PC-9 (cell line): ENCODE data around the gene FAM89B. TPM values are rescaled to one million over a fixed set of nuclear protein-coding genes. Genes with fewer than 3 reads are reported as not detected.

Experiments used
- BruUV-seq: library from RNA; stranded (reverse); fragments of 400-500 nt; replicated peaks from 2 replicates; lab custom pipeline; 2021; lab: Mats Ljungman, UMichigan
- CTCF ChIA-PET: fragments of 300-600 bp; sonication (Branson Sonifier 250); formaldehyde crosslinking; loops from one replicate; lab custom pipeline; 2022; ENCODE audit warnings: antibody characterized with exemption; lab: Charles Lee
- POLR2A ChIA-PET: fragments of 300-600 bp; sonication (Branson Sonifier 250); formaldehyde crosslinking; loops from one replicate; lab custom pipeline; 2022; ENCODE audit warnings: antibody characterized with exemption; ENCODE audit not compliant: unreplicated experiment; lab: Charles Lee
- DNase-seq, 2 experiments: peaks; one replicate each; pipeline versions ENCODE4 v3.0.0 to v3.0.0-alpha.2; 2015 to 2022; ENCODE audit warnings: mixed read lengths in 1 of 2
- H2AFZ ChIP-seq: fragments of 200-600 bp; sonication (generic); 2 replicates; pipeline ENCODE4 v1.8.1; 2017; ENCODE audit warnings: antibody characterized with exemption
- H3F3A ChIP-seq: fragments of 200-600 bp; sonication (generic); 2 replicates; pipeline ENCODE4 v1.8.1; 2017; ENCODE audit warnings: antibody characterized with exemption, mild to moderate bottlenecking, low read depth; ENCODE audit not compliant: insufficient read depth
- H3K27ac ChIP-seq: fragments of 200-600 bp; sonication (generic); 2 replicates; pipeline ENCODE4 v1.6.1; 2016; ENCODE audit warnings: mixed run types
- H3K27me3 ChIP-seq: fragments of 200-600 bp; sonication (generic); 2 replicates; pipeline ENCODE4 v1.6.1; 2016; ENCODE audit warnings: low read depth, mixed run types; ENCODE audit not compliant: insufficient read depth
- H3K36me3 ChIP-seq: fragments of 200-600 bp; sonication (generic); 2 replicates; pipeline ENCODE4 v1.6.1; 2016; ENCODE audit warnings: low read depth, mixed run types
- H3K4me1 ChIP-seq: fragments of 200-600 bp; sonication (generic); replicated peaks from 2 replicates; pipeline ENCODE4 v1.6.1; 2016; ENCODE audit warnings: mixed run types; ENCODE audit not compliant: insufficient read depth
- H3K4me2 ChIP-seq: fragments of 200-600 bp; sonication (generic); 2 replicates; pipeline ENCODE4 v1.6.1; 2017; ENCODE audit warnings: mixed run types
- H3K4me3 ChIP-seq: fragments of 200-600 bp; sonication (generic); 2 replicates; pipeline ENCODE4 v1.6.1; 2016; ENCODE audit warnings: mixed run types
- H3K79me2 ChIP-seq: fragments of 200-600 bp; sonication (generic); 2 replicates; pipeline ENCODE4 v1.6.1; 2017; ENCODE audit warnings: low read depth, mixed run types
- H3K9me2 ChIP-seq: fragments of 200-600 bp; sonication (generic); 2 replicates; pipeline ENCODE4 v1.8.1; 2017; ENCODE audit warnings: mild to moderate bottlenecking; ENCODE audit not compliant: insufficient read depth
- H3K9me3 ChIP-seq: fragments of 200-600 bp; sonication (generic); 2 replicates; pipeline ENCODE4 v1.8.1; 2016; ENCODE audit warnings: low read depth; ENCODE audit not compliant: insufficient read depth
- H4K20me1 ChIP-seq: fragments of 200-600 bp; sonication (generic); 2 replicates; pipeline ENCODE4 v1.8.1; 2017; ENCODE audit not compliant: insufficient read depth
- EZH2 ChIP-seq: fragments of 200-600 bp; sonication (generic); IDR thresholded peaks from 2 replicates; pipeline ENCODE4 v1.8.0; 2017; ENCODE audit warnings: antibody characterized with exemption, low read depth
- intact Hi-C: fragments of 100-400 bp; cut with micrococcal nuclease; formaldehyde crosslinking; loops from one replicate; pipeline ENCODE4 v1.10.0; 2022; ENCODE audit not compliant: unreplicated experiment
- total RNA-seq: library from RNA; stranded (reverse); gene quantifications from 2 replicates; pipeline ENCODE4 v1.2.3, GENCODE V29; 2021
- TF ChIP-seq, protein P1 (sequence below): fragments of 200-600 bp; sonication (generic); conservative IDR thresholded peaks from 2 replicates; pipeline ENCODE4 v1.6.1; 2017; ENCODE audit warnings: mixed run types, antibody characterized with exemption, mild to moderate bottlenecking, moderate library complexity

The FAM89B gene
- total RNA-seq, 1 experiment from 2014 or later: 53.3 TPM

DNA sequence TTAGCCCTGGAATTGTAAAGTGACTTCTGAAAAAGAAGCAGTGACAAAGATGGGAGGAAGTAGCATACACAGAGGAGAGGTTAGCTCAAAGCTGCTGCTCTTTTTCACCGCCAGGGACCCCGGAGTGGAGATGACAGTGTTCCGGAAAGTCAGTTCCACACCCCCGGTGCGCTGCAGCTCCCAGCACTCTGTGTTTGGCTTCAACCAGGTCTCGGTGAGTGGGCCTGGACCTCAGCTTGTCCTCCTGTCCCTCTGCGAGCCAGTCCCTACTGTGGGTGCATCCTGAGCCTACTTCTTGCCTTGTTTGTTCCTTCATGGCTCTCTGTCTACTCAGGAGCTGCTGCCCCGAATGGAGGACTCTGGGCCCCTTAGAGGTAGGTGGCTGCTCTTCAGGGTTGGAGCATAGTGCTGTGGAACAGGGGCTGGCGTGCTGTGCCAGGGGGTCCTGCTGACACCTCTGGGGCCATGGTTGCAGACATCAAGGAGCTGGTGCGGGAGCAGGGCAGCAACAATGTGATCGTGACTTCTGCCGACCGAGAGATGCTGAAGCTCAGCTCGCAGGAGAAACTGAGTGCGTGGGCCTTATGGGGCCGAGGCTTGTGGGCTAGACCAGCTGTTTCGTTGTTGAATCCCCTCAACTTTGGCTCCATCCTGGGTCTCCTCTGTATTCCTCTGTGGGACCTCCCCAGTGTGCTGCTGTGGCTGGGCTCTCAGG lies 45.0 kb downstream of the FAM89B start:
- H3K4me1 ChIP-seq: peaks cover 22% of the 10 kb centered on the region; the same call in 1 of the 2 replicates
- no peak overlapping the region for H3K27ac ChIP-seq
- peaks cover 14% of the 10 kb centered on the region for H3F3A ChIP-seq
- no peaks in the 10 kb centered on the region for H3K27me3 ChIP-seq
- no TSS peak for BruUV-seq
- no peaks in the 10 kb centered on the region for H3K9me3 ChIP-seq
- peaks cover 12% of the 10 kb centered on the region for H3K36me3 ChIP-seq
- intact Hi-C loops: loop anchor here (5.0 kb wide), 1 partner anchor 35 kb away; no protein-coding TSS in a partner anchor
- H3K9me2 ChIP-seq: no peaks in the 10 kb centered on the region
- TF ChIP-seq, protein P1, sequence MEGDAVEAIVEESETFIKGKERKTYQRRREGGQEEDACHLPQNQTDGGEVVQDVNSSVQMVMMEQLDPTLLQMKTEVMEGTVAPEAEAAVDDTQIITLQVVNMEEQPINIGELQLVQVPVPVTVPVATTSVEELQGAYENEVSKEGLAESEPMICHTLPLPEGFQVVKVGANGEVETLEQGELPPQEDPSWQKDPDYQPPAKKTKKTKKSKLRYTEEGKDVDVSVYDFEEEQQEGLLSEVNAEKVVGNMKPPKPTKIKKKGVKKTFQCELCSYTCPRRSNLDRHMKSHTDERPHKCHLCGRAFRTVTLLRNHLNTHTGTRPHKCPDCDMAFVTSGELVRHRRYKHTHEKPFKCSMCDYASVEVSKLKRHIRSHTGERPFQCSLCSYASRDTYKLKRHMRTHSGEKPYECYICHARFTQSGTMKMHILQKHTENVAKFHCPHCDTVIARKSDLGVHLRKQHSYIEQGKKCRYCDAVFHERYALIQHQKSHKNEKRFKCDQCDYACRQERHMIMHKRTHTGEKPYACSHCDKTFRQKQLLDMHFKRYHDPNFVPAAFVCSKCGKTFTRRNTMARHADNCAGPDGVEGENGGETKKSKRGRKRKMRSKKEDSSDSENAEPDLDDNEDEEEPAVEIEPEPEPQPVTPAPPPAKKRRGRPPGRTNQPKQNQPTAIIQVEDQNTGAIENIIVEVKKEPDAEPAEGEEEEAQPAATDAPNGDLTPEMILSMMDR: no peak
- no peak for TF ChIP-seq EZH2
- peak overlapping the region; percentile 93 for H3K4me3 ChIP-seq
- ChIA-PET POLR2A (interaction anchor here (0.6 kb wide), 2 partner anchors 49 to 57 kb away, joined by 4 to 8 read pairs; no protein-coding TSS in a partner anchor), CTCF (no interaction called here)
- H3K79me2 ChIP-seq: peaks cover 64% of the 10 kb centered on the region
- H2AFZ ChIP-seq: no peak overlapping the region
- no peak for DNase-seq
- peak overlapping the region; percentile 99 for H3K4me2 ChIP-seq
- H4K20me1 ChIP-seq: peaks cover 51% of the 10 kb centered on the region

DNA sequence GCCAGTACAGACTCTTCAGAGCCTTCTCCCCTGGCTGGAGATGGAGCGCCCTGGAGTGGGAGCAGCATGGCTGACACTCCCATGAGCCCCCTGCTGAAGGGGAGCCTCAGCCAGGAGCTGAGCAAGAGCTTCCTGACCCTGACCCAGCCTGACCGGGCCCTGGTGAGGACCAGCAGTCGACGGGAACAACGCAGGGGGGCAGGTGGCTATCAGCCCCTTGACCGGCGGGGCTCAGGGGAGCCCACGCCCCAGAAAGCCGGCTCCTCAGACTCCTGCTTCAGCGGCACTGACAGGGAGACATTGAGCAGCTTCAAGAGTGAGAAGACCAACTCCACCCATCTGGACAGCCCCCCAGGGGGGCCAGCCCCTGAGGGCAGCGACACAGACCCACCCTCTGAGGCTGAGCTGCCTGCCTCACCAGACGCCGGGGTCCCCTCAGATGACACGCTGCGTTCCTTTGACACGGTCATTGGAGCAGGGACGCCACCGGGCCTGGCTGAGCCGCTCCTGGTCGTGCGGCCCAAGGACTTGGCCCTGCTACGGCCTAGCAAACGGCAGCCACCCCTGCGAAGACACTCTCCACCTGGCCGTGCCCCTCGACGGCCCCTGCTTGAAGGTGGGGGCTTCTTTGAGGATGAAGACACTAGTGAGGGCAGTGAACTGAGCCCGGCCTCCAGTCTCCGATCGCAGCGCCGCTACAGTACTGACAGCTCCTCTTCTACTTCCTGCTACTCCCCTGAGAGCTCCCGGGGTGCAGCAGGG lies 45.8 kb downstream of the FAM89B start:
- Histone ChIP-seq H3K4me2 (no peak overlapping the region), H3K36me3 (peaks cover 13% of the 10 kb centered on the region), H3K27me3 (no peaks in the 10 kb centered on the region), H3K4me3 (no peak overlapping the region), H3K9me3 (no peaks in the 10 kb centered on the region), H3K9me2 (no peaks in the 10 kb centered on the region), H3K27ac (no peak overlapping the region), H3F3A (peaks cover 14% of the 10 kb centered on the region), H2AFZ (no peak overlapping the region), H3K79me2 (peaks cover 55% of the 10 kb centered on the region), H4K20me1 (peaks cover 54% of the 10 kb centered on the region), H3K4me1 (peaks cover 15% of the 10 kb centered on the region; the same call in 1 of the 2 replicates)
- POLR2A ChIA-PET: interaction anchor here (0.7 kb wide), 1 partner anchor 61 kb away, joined by 4 read pairs; no protein-coding TSS in a partner anchor
- TF ChIP-seq EZH2: no peak
- intact Hi-C loops: loop anchor here (5.0 kb wide), 1 partner anchor 34 kb away; no protein-coding TSS in a partner anchor
- DNase-seq: no peak
- no TSS peak for BruUV-seq
- CTCF ChIA-PET: no interaction called here

DNA sequence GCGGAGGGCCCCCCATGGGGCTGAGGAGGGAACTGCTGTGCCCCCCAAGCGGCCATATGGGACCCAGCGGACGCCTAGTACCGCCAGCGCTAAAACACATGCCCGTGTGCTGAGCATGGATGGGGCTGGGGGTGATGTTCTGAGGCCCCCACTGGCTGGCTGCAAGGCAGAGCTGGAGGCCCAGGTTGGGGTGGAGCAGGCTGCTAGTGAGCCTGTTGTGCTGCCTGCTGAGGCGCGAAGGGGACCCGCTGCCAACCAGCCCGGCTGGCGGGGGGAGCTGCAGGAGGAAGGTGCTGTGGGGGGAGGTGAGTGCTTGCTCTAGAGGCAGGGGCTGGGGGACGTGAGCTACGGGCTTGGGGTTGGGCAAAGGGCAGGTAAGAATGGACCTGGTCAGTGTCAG lies 46.4 kb downstream of the FAM89B start:
- no peak overlapping the region for H3K27ac ChIP-seq
- H3K9me2 ChIP-seq: no peaks in the 10 kb centered on the region
- no peak for DNase-seq
- peaks cover 49% of the 10 kb centered on the region for H3K79me2 ChIP-seq
- no peak overlapping the region for H3K4me3 ChIP-seq
- H2AFZ ChIP-seq: no peak overlapping the region
- no peaks in the 10 kb centered on the region for H3K27me3 ChIP-seq
- BruUV-seq: no TSS peak
- peaks cover 56% of the 10 kb centered on the region for H4K20me1 ChIP-seq
- H3K36me3 ChIP-seq: peaks cover 13% of the 10 kb centered on the region
- intact Hi-C loops: loop anchor here (5.0 kb wide), 1 partner anchor 34 kb away; no protein-coding TSS in a partner anchor
- ChIA-PET POLR2A (interaction anchor here (0.7 kb wide), 1 partner anchor 62 kb away, joined by 4 read pairs; no protein-coding TSS in a partner anchor), CTCF (no interaction called here)
- H3K9me3 ChIP-seq: no peaks in the 10 kb centered on the region
- H3K4me1 ChIP-seq: peaks cover 11% of the 10 kb centered on the region; the same call in 1 of the 2 replicates
- H3F3A ChIP-seq: peaks cover 14% of the 10 kb centered on the region
- no peak overlapping the region for H3K4me2 ChIP-seq
- TF ChIP-seq, protein P1: no peak
- no peak for TF ChIP-seq EZH2
